GM18508 (cell line): Measurements from ENCODE around the gene LRP5.
"Not testable (repeated sequence)": the region's sequence is repeated elsewhere in the genome, so short reads cannot be mapped to it uniquely, and the experiment has no call there.

Source experiments
- ATAC-seq: cut with Tn5 transposase; IDR thresholded peaks from one replicate; pipeline ENCODE4 v1.9.1; 2021; ENCODE audit warnings: moderate number of reproducible peaks; ENCODE audit not compliant: insufficient read depth, unreplicated experiment

Gene LRP5

DNA sequence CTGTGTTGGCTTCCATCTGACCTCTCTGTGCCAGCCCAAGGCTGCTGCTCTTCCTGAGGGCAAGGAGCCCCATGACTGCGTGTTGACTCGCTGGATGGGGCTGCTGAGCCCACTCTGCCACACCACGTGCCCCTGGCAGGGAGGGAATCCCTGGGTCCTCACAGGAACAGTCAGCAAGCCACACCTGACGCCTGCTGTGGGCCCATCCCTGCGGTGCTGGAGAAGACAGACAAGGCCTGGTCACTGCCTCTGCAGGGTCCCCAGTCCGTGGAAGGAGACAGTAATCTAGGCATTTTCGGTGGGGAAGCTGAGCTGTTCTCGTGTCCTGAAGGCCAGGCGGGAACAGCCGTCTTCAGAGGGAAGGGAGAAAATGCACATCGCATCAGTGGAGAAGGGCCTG, 137.6 kb downstream of the LRP5 start:
- ATAC-seq = no peak

DNA sequence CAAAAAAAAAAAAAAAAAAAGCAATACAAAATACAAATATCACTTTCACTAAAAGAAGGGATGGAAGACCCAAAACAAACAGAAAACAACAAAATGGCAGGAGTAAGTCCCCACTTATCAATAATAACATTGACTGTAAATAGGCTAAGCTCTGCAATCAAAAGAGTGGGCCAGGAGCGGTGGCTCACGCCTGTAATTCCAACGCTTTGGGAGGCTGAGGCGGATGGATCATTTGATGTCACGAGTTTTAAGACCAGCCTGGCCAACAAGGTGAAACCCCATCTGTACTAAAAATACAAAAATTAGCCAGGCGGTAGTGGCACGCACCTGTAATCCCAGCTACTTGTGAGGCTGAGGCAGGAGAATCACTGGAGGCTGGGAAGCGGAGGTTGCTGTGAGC, 138.3 kb downstream of the LRP5 start:
- ATAC-seq = no peak

GRCh38 chr11:68454767-68455166, 142.4 kb downstream of the LRP5 start:
- no peak for ATAC-seq

- ATAC-seq = no peak
Observed at GRCh38 chr11:68455485-68455884, 143.1 kb downstream of the LRP5 start.

DNA sequence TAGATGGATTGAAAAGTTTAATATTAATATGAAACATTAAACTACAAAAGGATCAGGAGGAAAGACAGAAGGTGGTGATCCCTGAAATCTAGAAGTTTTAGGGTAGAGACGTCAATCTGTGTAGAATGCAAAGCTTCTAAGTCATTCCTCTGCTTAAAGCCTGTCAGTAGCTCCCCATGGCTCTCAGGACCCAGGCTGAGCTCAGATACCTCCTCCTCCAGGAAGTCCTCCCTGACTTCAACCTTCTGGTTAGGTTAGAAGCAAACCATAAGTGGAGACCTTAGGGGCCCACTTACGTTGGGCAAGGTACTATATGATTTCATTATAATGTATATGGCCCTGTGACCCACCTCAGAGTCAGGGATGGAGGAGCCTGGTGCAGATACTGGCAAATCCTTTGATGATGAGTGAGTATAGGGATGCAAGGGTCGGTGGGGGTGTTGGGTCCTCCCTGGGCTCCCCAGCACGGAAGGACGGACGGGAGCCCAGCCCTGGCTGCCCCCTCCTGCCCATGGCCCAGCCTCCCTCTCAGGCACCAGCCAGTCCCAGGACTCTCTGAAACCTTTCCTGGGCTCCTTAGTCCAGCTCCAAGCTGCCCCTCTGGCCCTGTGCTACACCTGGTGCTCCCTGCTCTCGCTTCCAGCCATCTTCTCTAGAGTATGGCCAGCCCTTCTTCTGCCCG, 145.0 kb downstream of the LRP5 start:
- no peak for ATAC-seq

DNA sequence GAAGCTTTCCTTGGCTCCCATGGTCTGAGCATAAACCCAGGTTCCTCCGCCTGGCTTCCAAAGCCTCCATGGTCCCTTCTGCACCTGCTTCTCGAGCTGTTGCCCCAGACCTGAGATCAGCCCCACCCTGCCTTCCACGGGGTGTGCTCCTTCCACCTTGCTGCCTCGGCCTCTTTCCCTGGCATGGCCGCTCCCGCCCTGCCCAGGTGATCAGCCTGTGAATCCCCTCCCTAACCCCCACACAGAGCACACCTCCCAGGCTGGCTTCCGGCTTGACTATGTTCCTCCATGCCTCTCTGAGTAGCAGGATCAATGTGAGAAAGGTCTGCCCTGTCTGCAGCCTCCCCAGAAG, 145.5 kb downstream of the LRP5 start:
- ATAC-seq = no peak

DNA sequence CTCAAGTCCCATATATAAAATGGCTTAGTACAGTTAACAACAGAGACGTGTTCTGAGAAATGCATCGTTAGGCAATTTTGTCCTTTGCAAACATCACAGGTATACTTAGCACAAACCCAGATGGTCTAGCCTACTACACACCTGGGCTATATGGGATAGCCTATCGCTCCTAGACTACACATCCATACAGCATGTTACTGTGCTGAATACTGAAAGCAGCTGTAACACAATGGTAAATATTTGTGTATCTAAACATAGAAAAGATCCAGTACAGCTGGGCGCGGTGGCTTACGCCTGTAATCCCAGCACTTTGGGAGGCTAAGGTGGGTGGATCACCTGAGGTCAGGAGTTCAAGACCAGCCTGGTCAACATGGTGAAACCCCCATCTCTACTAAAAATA, 145.9 kb downstream of the LRP5 start:
- not testable (repeated sequence) for ATAC-seq

- ATAC-seq = peak; percentile 63
Observed at GRCh38 chr11:68459886-68460740, 147.7 kb downstream of the LRP5 start.

- no peak for ATAC-seq
Observed at GRCh38 chr11:68460741-68461574, 148.6 kb downstream of the LRP5 start, which contains the start of gene PPP6R3. Gene PPP6R3, plus strand, starts transcription at chr11:68460752. Its CDS starts 76,913 bp downstream, at chr11:68537665.

GRCh38 chr11:68461575-68461917, 149.2 kb downstream of the LRP5 start:
- no peak for ATAC-seq

GRCh38 chr11:68463714-68464113, 151.3 kb downstream of the LRP5 start:
- ATAC-seq = no peak

- ATAC-seq = no peak
Observed at GRCh38 chr11:68467201-68467834, 154.9 kb downstream of the LRP5 start.

DNA sequence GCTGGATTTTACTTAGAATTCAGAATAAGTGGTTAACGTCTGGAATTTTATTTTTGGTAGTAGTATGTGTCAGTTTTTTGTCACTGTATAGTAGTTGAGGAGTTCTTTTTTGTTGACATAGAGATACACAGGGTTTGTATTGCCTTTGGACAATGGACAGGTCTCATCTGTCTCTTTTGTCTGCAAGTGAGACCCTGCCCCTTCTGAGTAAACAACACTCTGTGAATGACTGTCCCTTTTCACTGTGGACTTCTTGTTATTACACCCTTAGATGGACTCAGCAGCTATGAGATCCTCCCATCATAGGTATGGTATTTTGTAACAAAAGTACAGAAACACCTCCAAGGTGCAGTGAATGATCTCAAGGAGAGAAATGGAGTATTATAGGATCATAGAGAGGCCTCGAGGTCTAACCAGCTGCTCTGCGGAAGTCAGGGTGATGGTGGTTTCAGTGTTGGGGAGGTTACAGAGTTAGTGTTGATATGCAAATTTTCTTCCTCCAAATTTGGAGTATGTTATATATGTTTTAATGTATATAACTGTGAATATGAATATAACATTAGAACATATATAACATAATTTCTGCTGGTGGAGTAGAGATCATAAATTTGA, 155.9 kb downstream of the LRP5 start:
- no peak for ATAC-seq

DNA sequence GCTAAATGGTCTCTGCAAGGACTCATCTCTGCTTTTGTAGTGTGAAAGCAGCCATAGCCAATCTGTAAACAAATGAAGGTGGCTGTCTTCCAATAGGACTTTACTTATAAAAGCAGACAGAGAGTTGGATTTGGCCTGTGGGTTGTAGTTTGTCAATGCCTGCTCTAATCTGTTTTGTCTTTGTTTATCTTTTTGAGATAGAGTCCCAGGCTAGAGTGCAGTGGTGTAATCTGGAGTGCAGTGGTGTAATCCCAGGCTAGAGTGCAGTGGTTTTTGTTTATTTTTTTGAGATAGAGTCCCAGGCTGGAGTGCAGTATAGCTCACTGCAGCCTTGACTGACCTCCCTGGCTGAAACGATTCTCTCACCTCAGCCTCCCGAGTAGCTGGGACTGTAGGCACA, 156.7 kb downstream of the LRP5 start:
- ATAC-seq = no peak

- no peak for ATAC-seq
Observed at GRCh38 chr11:68469642-68470041, 157.3 kb downstream of the LRP5 start.

GRCh38 chr11:68470304-68470811, 158.0 kb downstream of the LRP5 start:
- no peak for ATAC-seq

GRCh38 chr11:68471360-68472340, 159.3 kb downstream of the LRP5 start:
- ATAC-seq = no peak

- ATAC-seq = no peak
Observed at GRCh38 chr11:68472778-68473177, 160.4 kb downstream of the LRP5 start.

- ATAC-seq = no peak
Observed at GRCh38 chr11:68473693-68474092, 161.3 kb downstream of the LRP5 start.
